GM12872 (cell line): ENCODE data around the gene GID8.

Experiments used
- TF ChIP-seq, protein P1 (sequence below): IDR thresholded peaks from 3 replicates; pipeline ENCODE4 v1.5.1; 2011; ENCODE audit warnings: low read depth, mild to moderate bottlenecking, low read length, moderate library complexity; ENCODE audit not compliant: insufficient read depth

The GID8 gene

DNA sequence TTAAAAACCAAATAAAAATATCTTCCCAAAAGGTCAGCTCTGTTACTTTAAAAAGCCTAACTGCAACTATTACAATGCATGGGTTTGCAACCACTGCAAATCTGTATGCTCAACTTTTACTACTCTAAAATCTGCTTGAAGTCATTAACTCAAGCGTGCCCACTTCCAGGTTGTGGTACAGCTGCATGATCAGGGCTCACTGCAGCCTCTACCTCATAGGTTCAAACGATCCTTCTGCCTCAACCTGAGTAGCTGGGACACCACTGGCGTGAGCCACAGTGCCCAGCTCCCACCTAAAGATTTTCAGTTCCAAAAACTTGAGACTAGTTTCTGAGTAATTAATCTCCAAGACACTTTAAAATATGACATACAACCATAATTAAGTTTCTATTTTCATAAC lies 19.8 kb upstream of the GID8 start:
- TF ChIP-seq, protein P1, sequence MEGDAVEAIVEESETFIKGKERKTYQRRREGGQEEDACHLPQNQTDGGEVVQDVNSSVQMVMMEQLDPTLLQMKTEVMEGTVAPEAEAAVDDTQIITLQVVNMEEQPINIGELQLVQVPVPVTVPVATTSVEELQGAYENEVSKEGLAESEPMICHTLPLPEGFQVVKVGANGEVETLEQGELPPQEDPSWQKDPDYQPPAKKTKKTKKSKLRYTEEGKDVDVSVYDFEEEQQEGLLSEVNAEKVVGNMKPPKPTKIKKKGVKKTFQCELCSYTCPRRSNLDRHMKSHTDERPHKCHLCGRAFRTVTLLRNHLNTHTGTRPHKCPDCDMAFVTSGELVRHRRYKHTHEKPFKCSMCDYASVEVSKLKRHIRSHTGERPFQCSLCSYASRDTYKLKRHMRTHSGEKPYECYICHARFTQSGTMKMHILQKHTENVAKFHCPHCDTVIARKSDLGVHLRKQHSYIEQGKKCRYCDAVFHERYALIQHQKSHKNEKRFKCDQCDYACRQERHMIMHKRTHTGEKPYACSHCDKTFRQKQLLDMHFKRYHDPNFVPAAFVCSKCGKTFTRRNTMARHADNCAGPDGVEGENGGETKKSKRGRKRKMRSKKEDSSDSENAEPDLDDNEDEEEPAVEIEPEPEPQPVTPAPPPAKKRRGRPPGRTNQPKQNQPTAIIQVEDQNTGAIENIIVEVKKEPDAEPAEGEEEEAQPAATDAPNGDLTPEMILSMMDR: no peak

DNA sequence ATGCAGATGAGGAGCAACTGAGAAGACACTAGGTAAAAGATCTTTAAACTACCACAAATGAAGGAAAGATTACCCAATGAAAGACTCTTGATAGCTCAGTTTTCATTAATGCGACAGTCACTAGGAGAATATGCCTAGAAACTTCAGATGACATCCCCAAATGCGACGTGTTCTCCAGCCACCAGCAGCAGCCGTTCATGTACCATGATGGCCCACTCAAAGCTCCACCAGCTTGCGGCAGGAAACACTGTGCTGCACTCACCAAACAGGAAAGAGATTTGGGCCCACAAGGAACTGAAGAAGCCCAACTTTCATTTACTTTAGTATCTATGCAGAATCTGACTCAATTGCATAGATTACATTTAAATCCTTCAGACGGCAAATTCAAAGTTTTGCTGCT lies 19.1 kb upstream of the GID8 start:
- TF ChIP-seq, protein P1: no peak

DNA sequence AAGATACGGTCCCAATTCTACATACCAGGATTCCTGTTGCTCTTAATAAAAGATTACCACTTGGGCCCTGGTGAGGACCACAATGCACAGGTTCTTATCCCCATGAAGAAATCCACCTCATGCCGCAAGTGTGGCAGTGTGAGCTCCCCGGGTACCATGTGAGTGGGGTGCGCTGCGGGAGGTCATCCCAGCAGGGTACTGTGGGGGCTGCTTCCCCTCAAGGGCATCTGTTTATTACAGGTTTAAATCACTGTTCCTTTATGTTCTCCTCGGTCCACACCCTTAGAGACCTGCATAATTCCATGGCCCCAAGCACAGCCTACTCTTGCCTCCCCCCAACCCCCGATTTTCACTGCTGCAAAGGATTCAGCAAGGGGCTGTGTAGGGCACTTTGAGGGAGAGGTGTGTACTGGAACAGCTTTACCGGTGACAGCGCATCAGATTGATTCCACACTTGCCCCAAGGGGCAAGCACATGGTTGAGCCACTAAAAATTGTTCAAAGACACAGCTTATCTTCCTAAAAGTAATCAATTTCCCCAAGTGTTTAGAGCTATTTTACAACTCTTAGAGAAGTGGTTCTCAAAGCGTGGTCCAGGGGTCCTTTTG lies 17.8 kb upstream of the GID8 start:
- TF ChIP-seq, protein P1: no peak

DNA sequence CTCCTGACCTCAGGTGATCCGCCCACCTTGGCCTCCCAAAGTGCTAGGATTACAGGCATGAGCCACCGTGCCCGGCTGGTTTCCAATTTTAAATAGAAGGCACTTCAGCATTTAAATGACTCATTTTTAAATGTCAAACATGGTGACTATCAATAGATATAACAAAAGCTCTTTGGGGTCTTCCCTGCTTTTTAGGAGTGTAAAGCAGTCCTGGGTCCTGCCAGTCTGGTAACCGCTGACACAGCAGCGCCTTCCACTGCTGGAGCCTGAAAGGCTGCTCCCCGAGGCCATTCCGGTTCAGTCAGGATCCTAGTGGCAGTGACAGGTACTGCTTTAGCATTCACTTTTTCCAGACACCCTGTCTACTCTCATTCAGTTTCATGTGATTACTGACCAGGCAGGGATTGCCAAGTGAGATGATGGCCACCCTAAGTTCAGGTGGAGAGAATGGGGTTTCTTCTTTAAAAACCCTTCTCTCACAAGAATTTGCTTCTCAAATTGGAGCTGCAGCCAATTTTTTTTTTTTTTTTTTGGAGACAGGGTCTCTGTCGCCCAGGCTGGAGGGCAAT lies 16.7 kb upstream of the GID8 start:
- TF ChIP-seq, protein P1: peak; percentile 77

DNA sequence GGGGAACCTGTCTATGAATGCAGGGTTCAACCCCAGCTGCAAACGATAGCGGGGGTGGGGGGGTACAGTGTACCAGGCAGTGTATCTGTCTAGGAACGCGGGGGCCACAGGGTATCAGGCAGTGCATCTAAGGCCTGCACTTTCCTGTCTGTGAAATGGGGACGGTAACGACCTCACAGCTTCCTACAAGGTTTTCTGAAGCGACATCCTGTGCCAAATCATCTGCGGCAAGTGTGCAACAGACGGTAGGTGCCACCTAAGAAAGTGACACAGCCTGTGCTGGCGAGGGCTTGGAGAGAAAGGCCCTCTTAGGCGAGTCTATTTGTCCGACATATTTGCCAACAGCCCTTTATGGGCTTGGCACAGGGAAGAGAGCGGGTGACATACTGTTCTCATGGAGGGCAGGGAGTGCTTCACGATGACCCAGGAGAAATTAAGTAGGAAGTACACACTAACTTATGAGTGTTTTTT lies 15.5 kb upstream of the GID8 start:
- TF ChIP-seq, protein P1: no peak

DNA sequence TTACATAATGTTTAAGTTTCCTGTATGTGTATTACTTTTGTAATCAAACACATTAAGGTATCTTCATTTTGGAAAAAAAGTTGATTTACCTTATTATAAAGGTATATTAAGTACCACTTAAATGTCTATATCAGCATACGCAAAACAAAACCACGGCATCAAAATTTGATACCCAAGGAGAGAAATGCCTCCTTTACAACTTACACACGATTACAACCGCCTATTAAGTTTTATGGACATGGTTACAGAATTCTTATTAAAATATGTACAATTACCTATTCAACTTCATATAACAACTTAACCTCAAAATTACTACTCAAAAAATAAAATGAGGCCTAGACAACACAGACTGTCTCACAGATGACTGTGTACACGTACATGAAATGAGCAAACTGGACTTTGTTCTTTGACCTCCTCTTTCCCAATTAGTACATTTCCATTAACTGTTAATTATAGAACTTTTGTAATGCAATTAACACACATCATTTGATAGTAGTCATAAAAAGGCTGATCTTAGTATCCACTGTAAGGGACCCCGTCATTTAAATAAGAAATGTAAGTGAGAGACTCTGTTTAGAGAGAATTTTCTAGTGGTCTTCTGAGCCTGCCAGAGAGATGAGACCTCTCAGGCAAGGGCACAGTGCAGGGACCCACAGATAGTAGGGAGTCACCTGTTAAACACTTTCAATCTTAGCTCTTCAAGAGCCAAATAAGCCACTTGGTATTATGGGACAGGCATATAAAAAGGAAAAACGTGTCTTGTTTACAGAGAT lies 14.1 kb upstream of the GID8 start:
- TF ChIP-seq, protein P1: no peak

DNA sequence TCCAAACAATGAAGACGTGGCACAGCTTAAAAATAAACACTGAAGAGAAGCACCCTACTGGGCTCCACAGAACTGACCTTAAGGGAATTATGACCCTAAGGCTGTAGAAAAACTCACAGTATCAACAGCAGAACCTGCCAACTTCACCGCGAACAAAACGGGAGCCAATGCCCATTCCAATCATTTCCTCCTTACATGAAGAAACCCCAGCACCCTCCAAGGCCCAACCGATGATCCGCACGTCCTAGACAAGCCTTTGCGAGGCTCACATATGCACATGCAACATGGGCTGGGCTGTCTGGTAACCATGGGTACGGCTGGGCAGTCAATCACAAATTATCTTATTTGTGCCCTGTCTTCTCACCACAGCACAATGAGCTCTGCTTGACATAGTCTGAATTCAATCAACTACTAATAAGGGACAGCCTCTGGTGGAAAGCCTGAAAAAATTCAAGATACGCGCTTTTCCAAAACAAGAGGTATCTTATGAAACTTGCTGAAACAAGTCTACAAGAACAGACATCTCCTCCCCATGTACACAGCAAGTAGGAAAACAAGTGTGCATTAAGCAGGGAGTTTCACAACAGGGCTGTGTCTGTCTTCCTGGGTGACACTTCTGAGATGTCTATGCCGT lies 13.4 kb upstream of the GID8 start:
- TF ChIP-seq, protein P1: no peak
